CD4-positive, alpha-beta memory T cell (primary cell): ENCODE data around the gene PACRG. TPM values are rescaled to one million over a fixed set of nuclear protein-coding genes. Genes with fewer than 3 reads are reported as not detected.

ENCODE experiments used
- CTCF ChIA-PET: fragments of 350-600 bp; sonication (Branson Sonifier 250); formaldehyde crosslinking; loops from one replicate; lab custom pipeline; 2021; ENCODE audit warnings: inconsistent platforms; ENCODE audit not compliant: partially characterized antibody; lab: Charles Lee
- POLR2A ChIA-PET: fragments of 350-600 bp; sonication (Branson Sonifier 250); formaldehyde crosslinking; loops from one replicate; lab custom pipeline; 2021; ENCODE audit not compliant: partially characterized antibody; lab: Charles Lee
- DNase-seq, 5 donors: peaks; one replicate each; pipeline versions ENCODE4 v3.0.0 to v3.0.0-alpha.2; 2020 to 2022; ENCODE audit warnings: mixed read lengths in 1 of 5
- H3K27ac ChIP-seq: one replicate; pipeline ENCODE4 v1.7.0; 2013; ENCODE audit warnings: low read depth, low read length
- H3K27me3 ChIP-seq: 2 replicates; pipeline ENCODE4 v1.7.0; 2013; ENCODE audit warnings: mild to moderate bottlenecking, low read length, moderate library complexity; ENCODE audit not compliant: insufficient read depth
- H3K36me3 ChIP-seq: 2 replicates; pipeline ENCODE4 v1.7.0; 2013; ENCODE audit warnings: mild to moderate bottlenecking, low read length, moderate library complexity; ENCODE audit not compliant: insufficient read depth
- H3K4me1 ChIP-seq: 2 replicates; pipeline ENCODE4 v1.7.0; 2013; ENCODE audit warnings: mild to moderate bottlenecking, low read length, moderate library complexity; ENCODE audit not compliant: insufficient read depth
- H3K4me3 ChIP-seq, 2 donors: one replicate each; pipeline ENCODE4 v1.7.0; 2013; ENCODE audit warnings: low read length in 2 of 2, mild to moderate bottlenecking in 1 of 2
- H3K9me3 ChIP-seq, 2 donors: one replicate each; pipeline ENCODE4 v1.7.0; 2013; ENCODE audit warnings: low read length in 2 of 2, control low read depth in 1 of 2; ENCODE audit not compliant: control insufficient read depth in 1 of 2
- H3K27ac Mint-ChIP-seq, 7 donors: one replicate each; pipeline ENCODE4 v1.8.0; 2020 to 2021; ENCODE audit warnings: mixed read lengths in 7 of 7, mild to moderate bottlenecking in 6 of 7, inconsistent platforms in 3 of 7, moderate library complexity in 3 of 7
- H3K27me3 Mint-ChIP-seq, 2 donors: one replicate each; pipeline ENCODE4 v1.8.0; 2020 to 2021; ENCODE audit warnings: mixed read lengths in 2 of 2
- H3K36me3 Mint-ChIP-seq, 2 donors: one replicate each; pipeline ENCODE4 v1.8.0; 2020 to 2021; ENCODE audit warnings: mixed read lengths in 2 of 2, inconsistent platforms in 1 of 2, mild to moderate bottlenecking in 1 of 2
- H3K4me1 Mint-ChIP-seq, 4 donors: one replicate each; pipeline ENCODE4 v1.8.0; 2020 to 2021; ENCODE audit warnings: mixed read lengths in 4 of 4, mild to moderate bottlenecking in 1 of 4
- H3K4me3 Mint-ChIP-seq, 8 donors: one replicate each; pipeline ENCODE4 v1.8.0; 2020 to 2021; ENCODE audit warnings: mixed read lengths in 8 of 8, mild to moderate bottlenecking in 7 of 8, moderate library complexity in 6 of 8, inconsistent platforms in 3 of 8
- H3K9me3 Mint-ChIP-seq, 8 donors: one replicate each; pipeline ENCODE4 v1.8.0; 2020 to 2021; ENCODE audit warnings: mixed read lengths in 8 of 8, mild to moderate bottlenecking in 5 of 8, inconsistent platforms in 3 of 8, moderate library complexity in 1 of 8
- intact Hi-C: fragments of 100-400 bp; cut with micrococcal nuclease; formaldehyde crosslinking; loops from one replicate; pipeline ENCODE4 v1.15.1; 2023
- polyA plus RNA-seq, 2 donors: library from polyadenylated mRNA; unstranded; fragments of 300-500 nt; fragmentation: Illumina TruSeq; gene quantifications; one replicate each; pipeline ENCODE4 v1.2.3, GENCODE V29; 2021
- total RNA-seq, 2 experiments: library from RNA; stranded (reverse); gene quantifications; one replicate each; pipeline ENCODE4 v1.2.3, GENCODE V29; 2021

Gene PACRG
- total and polyA plus RNA-seq, 4 experiments from 2014 or later: 0.21 to 1.5 (median 0.81) TPM; not detected in 1

GRCh38 chr6:163010145-163010544, 282.4 kb downstream of the PACRG start:
- Mint-ChIP-seq H3K36me3 (no peaks in the 10 kb centered on the region), H3K4me1 (no peaks in the 10 kb centered on the region), H3K27ac (no peak overlapping the region), H3K27me3 (no peaks in the 10 kb centered on the region), H3K4me3 (no peak overlapping the region), H3K9me3 (peaks cover 0 to 23% (median 4%) of the 10 kb centered on the region in 8 donors)
- Histone ChIP-seq H3K27ac (no peak overlapping the region), H3K9me3 (no peaks in the 10 kb centered on the region), H3K4me3 (no peak overlapping the region), H3K4me1 (no peaks in the 10 kb centered on the region), H3K27me3 (no peaks in the 10 kb centered on the region), H3K36me3 (no peaks in the 10 kb centered on the region)
- ChIA-PET POLR2A (no interaction called here), CTCF (no interaction called here)
- intact Hi-C loops: no loop called here
- no peak for DNase-seq

GRCh38 chr6:163014736-163015135, 287.0 kb downstream of the PACRG start:
- H3K9me3 Mint-ChIP-seq: peaks cover 0 to 33% (median 4%) of the 10 kb centered on the region in 8 donors
- no peaks in the 10 kb centered on the region for H3K4me1 Mint-ChIP-seq
- Histone ChIP-seq H3K36me3 (no peaks in the 10 kb centered on the region), H3K27ac (no peak overlapping the region), H3K4me1 (no peaks in the 10 kb centered on the region), H3K9me3 (no peaks in the 10 kb centered on the region), H3K27me3 (no peaks in the 10 kb centered on the region), H3K4me3 (no peak overlapping the region)
- POLR2A ChIA-PET: no interaction called here
- DNase-seq: no peak
- CTCF ChIA-PET: no interaction called here
- intact Hi-C loops: no loop called here
- H3K36me3 Mint-ChIP-seq: no peaks in the 10 kb centered on the region
- peaks cover 0 to 3% of the 10 kb centered on the region in 2 donors for H3K27me3 Mint-ChIP-seq
- no peak overlapping the region for H3K27ac Mint-ChIP-seq
- no peak overlapping the region for H3K4me3 Mint-ChIP-seq

GRCh38 chr6:163017801-163018200, 290.0 kb downstream of the PACRG start:
- ChIA-PET CTCF (no interaction called here), POLR2A (no interaction called here)
- Histone ChIP-seq H3K27ac (no peak overlapping the region), H3K4me3 (no peak overlapping the region), H3K9me3 (no peaks in the 10 kb centered on the region), H3K27me3 (no peaks in the 10 kb centered on the region), H3K36me3 (no peaks in the 10 kb centered on the region), H3K4me1 (no peaks in the 10 kb centered on the region)
- H3K27ac Mint-ChIP-seq: no peak overlapping the region
- intact Hi-C loops: no loop called here
- H3K4me1 Mint-ChIP-seq: no peaks in the 10 kb centered on the region
- H3K27me3 Mint-ChIP-seq: peaks cover 0 to 9% of the 10 kb centered on the region in 2 donors
- H3K4me3 Mint-ChIP-seq: no peak overlapping the region
- no peak for DNase-seq
- peaks cover 0 to 3% of the 10 kb centered on the region in 2 donors for H3K36me3 Mint-ChIP-seq
- peaks cover 0 to 23% (median 11%) of the 10 kb centered on the region in 8 donors for H3K9me3 Mint-ChIP-seq

GRCh38 chr6:163019926-163020325, 292.2 kb downstream of the PACRG start:
- H3K27ac ChIP-seq: no peak overlapping the region
- Mint-ChIP-seq H3K4me3 (no peak overlapping the region), H3K36me3 (peaks cover 1 to 3% of the 10 kb centered on the region in 2 donors), H3K27me3 (peaks cover 0 to 9% of the 10 kb centered on the region in 2 donors), H3K9me3 (peaks cover 0 to 34% (median 29%) of the 10 kb centered on the region in 8 donors), H3K4me1 (no peaks in the 10 kb centered on the region), H3K27ac (no peak overlapping the region)
- intact Hi-C loops: no loop called here
- H3K9me3 ChIP-seq: no peaks in the 10 kb centered on the region
- no peak for DNase-seq
- no peak overlapping the region for H3K4me3 ChIP-seq
- H3K36me3 ChIP-seq: no peaks in the 10 kb centered on the region
- ChIA-PET CTCF (no interaction called here), POLR2A (no interaction called here)
- H3K4me1 ChIP-seq: no peaks in the 10 kb centered on the region
- H3K27me3 ChIP-seq: no peaks in the 10 kb centered on the region

- Histone ChIP-seq H3K9me3 (no peaks in the 10 kb centered on the region), H3K4me1 (no peaks in the 10 kb centered on the region), H3K27me3 (no peaks in the 10 kb centered on the region), H3K4me3 (no peak overlapping the region), H3K36me3 (no peaks in the 10 kb centered on the region), H3K27ac (no peak overlapping the region)
- Mint-ChIP-seq H3K36me3 (peaks cover 1 to 3% of the 10 kb centered on the region in 2 donors), H3K9me3 (peaks cover 0 to 36% (median 26%) of the 10 kb centered on the region in 8 donors), H3K4me3 (no peak overlapping the region), H3K27ac (no peak overlapping the region), H3K4me1 (no peaks in the 10 kb centered on the region), H3K27me3 (peaks cover 0 to 8% of the 10 kb centered on the region in 2 donors)
- POLR2A ChIA-PET: no interaction called here
- no peak for DNase-seq
- CTCF ChIA-PET: no interaction called here
- intact Hi-C loops: no loop called here
Observed at GRCh38 chr6:163021054-163021453, 293.3 kb downstream of the PACRG start.

GRCh38 chr6:163023700-163024099, 295.9 kb downstream of the PACRG start:
- H3K4me1 Mint-ChIP-seq: no peaks in the 10 kb centered on the region

GRCh38 chr6:163026893-163027292, 299.1 kb downstream of the PACRG start:
- H3K36me3 ChIP-seq: no peaks in the 10 kb centered on the region
- no peaks in the 10 kb centered on the region for H3K9me3 ChIP-seq
- ChIA-PET CTCF (no interaction called here), POLR2A (no interaction called here)
- Mint-ChIP-seq H3K4me1 (no peaks in the 10 kb centered on the region), H3K36me3 (peaks cover 0 to 1% of the 10 kb centered on the region in 2 donors), H3K27me3 (no peaks in the 10 kb centered on the region), H3K9me3 (peaks cover 0 to 42% (median 28%) of the 10 kb centered on the region in 8 donors), H3K27ac (no peak overlapping the region), H3K4me3 (no peak overlapping the region)
- H3K27me3 ChIP-seq: no peaks in the 10 kb centered on the region
- intact Hi-C loops: no loop called here
- DNase-seq: no peak
- no peaks in the 10 kb centered on the region for H3K4me1 ChIP-seq
- no peak overlapping the region for H3K4me3 ChIP-seq
- no peak overlapping the region for H3K27ac ChIP-seq

More at GRCh38 chr6:163023700-163024099, 295.9 kb downstream of the PACRG start:
- no peaks in the 10 kb centered on the region for H3K27me3 ChIP-seq
- Mint-ChIP-seq H3K27me3 (peaks cover 0 to 7% of the 10 kb centered on the region in 2 donors), H3K4me3 (no peak overlapping the region), H3K9me3 (peaks cover 0 to 39% (median 31%) of the 10 kb centered on the region in 8 donors), H3K36me3 (peaks cover 1 to 3% of the 10 kb centered on the region in 2 donors), H3K27ac (no peak overlapping the region)
- no peaks in the 10 kb centered on the region for H3K9me3 ChIP-seq
- H3K4me3 ChIP-seq: no peak overlapping the region
- no peak overlapping the region for H3K27ac ChIP-seq
- CTCF ChIA-PET: interaction anchor here (1.0 kb wide), 1 partner anchor 14 kb away, joined by 4 read pairs; no protein-coding TSS in a partner anchor
- intact Hi-C loops: no loop called here
- DNase-seq: no peak
- H3K36me3 ChIP-seq: no peaks in the 10 kb centered on the region
- no peaks in the 10 kb centered on the region for H3K4me1 ChIP-seq
- POLR2A ChIA-PET: no interaction called here
